HG02642 (cell line): ENCODE results near the gene GPR135.

Source experiments
- ATAC-seq: cut with Tn5 transposase; IDR thresholded peaks from one replicate; pipeline ENCODE4 v1.9.1; 2021; ENCODE audit warnings: mild to moderate bottlenecking; ENCODE audit not compliant: unreplicated experiment, poor library complexity

GPR135 gene

DNA sequence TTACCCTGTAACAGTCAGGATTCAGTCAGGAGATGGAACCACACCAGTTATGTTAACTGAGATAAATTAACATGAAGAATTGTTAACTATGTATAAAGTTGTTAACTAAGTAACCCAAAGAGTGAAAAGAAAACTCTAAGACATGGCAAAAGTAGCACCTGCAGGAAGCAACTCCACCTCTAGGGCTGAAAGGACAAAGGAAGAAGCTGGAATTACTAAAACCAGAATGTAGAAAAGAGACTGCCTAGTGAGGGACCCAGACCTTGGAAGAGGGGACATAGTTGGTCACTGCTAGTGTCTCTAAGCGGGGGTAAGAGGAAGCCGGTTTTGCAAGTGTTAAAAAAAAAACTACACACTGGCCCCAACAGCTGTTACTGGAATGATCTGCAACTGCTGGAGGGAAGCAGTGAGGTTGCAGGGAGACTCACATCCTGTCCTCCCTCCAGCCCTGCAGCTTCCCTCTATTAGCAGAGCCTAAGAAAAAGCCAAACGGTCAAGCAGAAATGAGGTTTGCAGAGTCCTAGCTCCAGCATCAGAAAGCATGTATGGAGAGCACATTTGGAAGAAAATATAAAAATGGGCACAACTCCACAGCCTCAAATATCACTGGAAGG is 39.8 kb downstream of the GPR135 start:
- ATAC-seq: no peak

- ATAC-seq: no peak
These were observed 40.7 kb downstream of the GPR135 start for GRCh38 chr14:59424341-59425071.

DNA sequence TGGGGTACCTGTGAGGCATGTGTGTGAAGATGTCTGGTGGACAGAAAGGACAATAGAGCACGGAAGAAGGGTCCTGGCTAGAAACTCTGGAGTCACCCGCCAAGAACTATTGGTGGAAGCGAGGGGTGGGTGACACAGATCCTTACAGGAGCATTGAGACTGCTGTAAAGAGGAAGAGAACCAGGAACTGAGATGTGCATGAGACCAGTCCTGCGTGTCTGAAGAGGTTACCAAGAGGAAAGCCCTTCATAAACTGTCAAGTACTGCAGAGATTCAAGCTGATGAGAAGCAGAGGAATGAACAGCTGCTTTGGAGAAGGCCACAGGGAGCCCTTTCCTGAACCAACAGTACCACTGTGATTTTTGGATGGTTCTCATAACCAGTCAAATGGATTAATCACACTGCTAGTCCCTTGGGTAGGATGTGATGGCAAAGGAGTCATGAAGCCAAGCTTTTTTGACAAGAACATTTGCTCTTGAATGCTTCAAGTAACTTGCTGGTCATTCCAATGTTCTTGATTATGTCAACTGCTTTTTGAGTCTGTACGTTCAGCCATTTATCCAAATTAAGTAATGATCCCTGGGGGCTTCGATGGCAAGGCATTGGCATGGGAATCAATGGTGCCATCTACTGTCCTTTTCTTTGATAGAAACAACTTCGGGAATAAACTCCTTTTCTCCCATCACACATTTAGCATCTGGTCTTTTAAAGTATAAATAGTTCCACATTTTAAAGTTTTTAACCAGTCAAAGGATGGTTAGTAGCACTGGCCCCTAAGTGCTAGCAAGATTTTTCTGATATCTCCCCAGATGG is 42.9 kb downstream of the GPR135 start:
- ATAC-seq: no peak

DNA sequence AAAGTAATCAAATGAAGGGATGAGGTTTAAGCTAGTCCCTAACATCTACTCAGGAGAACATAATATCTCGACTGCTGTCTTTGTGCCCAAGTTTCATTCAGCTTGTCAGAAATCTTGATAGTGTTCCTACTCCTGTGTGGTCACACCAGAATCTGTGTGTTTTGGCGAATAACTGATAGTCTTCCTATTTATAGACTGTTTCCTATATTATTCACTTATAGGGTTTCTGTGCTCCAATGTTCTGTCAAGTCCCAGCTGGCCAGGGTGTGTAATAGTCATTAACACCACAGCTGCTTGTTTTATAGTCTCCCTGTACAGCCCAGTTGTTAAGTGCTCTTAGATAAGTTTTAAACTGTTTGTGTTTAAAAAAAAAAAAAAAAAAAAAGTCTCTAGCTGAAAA is 45.9 kb downstream of the GPR135 start:
- ATAC-seq: no peak

DNA sequence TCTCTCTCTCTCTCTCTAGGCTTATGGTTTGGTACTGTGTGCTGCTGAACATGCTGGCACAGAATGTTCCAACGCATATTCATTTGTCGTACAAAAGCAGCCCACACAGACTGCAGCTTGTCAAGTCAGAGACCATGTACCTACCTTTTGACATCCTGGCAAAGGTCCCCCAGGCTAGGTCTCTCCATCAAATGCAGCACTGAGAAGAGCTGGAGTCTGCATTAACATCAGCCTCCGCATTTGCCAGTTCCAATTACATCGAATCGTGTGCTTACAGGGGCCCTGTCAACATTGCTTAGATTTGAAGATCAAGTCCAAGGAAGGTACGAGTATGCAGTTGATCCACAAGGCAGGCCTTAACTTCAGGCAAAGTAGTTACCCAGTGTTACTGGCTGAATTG is 47.9 kb downstream of the GPR135 start:
- ATAC-seq: no peak

DNA sequence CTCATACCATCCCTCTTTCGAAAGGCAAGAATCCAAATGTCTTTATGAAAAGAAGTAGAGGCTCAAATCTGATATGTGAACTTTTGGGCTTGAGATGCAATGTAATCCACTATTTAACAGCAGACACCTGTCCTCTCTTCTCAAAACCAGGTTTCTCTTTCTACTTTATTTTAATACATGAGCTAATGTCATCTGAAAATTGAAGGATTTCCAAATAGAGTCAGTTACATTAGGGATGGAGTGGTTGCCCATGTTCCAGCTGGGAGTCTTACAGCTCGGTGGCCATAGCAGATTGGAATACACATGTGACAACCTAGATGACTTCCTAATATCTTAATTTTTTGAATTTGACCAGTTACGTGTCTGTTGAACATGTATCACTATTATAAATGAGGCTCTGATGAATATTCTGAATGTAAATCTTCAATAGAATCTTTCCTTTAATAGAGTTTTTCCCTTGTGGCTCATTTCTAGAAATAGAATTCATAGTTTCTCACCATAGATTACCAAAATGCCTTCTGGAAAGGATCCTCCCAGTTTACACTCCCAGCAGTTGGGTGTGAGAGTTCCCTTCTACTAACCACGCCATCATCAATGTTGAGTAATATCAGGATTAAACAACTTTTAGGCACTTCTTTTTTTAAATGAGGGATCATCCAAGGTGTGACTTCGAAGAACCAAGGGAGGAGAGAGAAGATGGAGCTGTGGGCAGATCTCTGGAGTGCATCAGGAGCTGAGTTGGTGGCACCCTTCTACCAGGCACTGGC is 49.2 kb downstream of the GPR135 start:
- no peak for ATAC-seq
